DOHH2 (cell line): ENCODE measurements around the gene THBS3.

Experiments
- H3F3A ChIP-seq: fragments of 200-600 bp; sonication (generic), shearing (Covaris generic); 2 replicates; pipeline ENCODE4 v1.6.0; 2016; ENCODE audit warnings: antibody characterized with exemption, mild to moderate bottlenecking; ENCODE audit not compliant: control insufficient read depth, insufficient read depth
- H3K27ac ChIP-seq: fragments of 200-600 bp; sonication (generic); 2 replicates; pipeline ENCODE4 v1.5.1; 2014; ENCODE audit warnings: low read depth, mild to moderate bottlenecking, low read length, moderate library complexity
- H3K27me3 ChIP-seq: fragments of 200-600 bp; sonication (generic); 2 replicates; pipeline ENCODE4 v1.6.1; 2014; ENCODE audit warnings: mild to moderate bottlenecking, low read length, mixed read lengths; ENCODE audit not compliant: control insufficient read depth
- H3K36me3 ChIP-seq: fragments of 200-600 bp; sonication (generic); 2 replicates; pipeline ENCODE4 v1.6.1; 2014; ENCODE audit warnings: mild to moderate bottlenecking, low read length, moderate library complexity, mixed read lengths; ENCODE audit not compliant: control insufficient read depth
- H3K4me1 ChIP-seq: fragments of 200-600 bp; sonication (generic); 2 replicates; pipeline ENCODE4 v1.6.1; 2014; ENCODE audit warnings: mild to moderate bottlenecking, low read length, mixed read lengths; ENCODE audit not compliant: control insufficient read depth
- H3K4me2 ChIP-seq: fragments of 200-600 bp; sonication (generic); 2 replicates; pipeline ENCODE4 v1.6.0; 2014; ENCODE audit warnings: mild to moderate bottlenecking, low read length, moderate library complexity
- H3K4me3 ChIP-seq: fragments of 200-600 bp; sonication (generic); 2 replicates; pipeline ENCODE4 v1.5.1; 2014; ENCODE audit warnings: mild to moderate bottlenecking, low read length, mixed read lengths
- H3K79me2 ChIP-seq: fragments of 200-600 bp; sonication (generic); 2 replicates; pipeline ENCODE4 v1.6.1; 2014; ENCODE audit warnings: mild to moderate bottlenecking, low read length, mixed read lengths; ENCODE audit not compliant: control insufficient read depth
- H3K9me2 ChIP-seq: fragments of 200-600 bp; sonication (generic); replicated peaks from 2 replicates; pipeline ENCODE4 v1.6.1; 2014; ENCODE audit warnings: mild to moderate bottlenecking, low read length, mixed read lengths; ENCODE audit not compliant: control insufficient read depth
- H3K9me3 ChIP-seq: fragments of 200-600 bp; sonication (generic); 2 replicates; pipeline ENCODE4 v1.6.1; 2014; ENCODE audit warnings: antibody characterized with exemption, low read length, mixed read lengths; ENCODE audit not compliant: control insufficient read depth, insufficient read depth
- H4K20me1 ChIP-seq: fragments of 200-600 bp; sonication (generic); 2 replicates; pipeline ENCODE4 v1.6.0; 2014; ENCODE audit warnings: low read depth, mild to moderate bottlenecking, antibody characterized with exemption, low read length, moderate library complexity; ENCODE audit not compliant: control insufficient read depth, insufficient read depth
- CTCF ChIP-seq: fragments of 200-600 bp; sonication (generic); IDR thresholded peaks from one replicate; pipeline ENCODE4 v1.5.1; 2014; ENCODE audit warnings: antibody characterized with exemption, mild to moderate bottlenecking, low read depth, low read length; ENCODE audit not compliant: poor library complexity, severe bottlenecking
- EZH2phosphoT487 ChIP-seq: fragments of 200-600 bp; sonication (generic); IDR thresholded peaks from 2 replicates; pipeline ENCODE4 v1.6.1; 2017; ENCODE audit warnings: borderline replicate concordance, mild to moderate bottlenecking, antibody characterized with exemption, low read length, moderate library complexity, mixed read lengths

THBS3 gene

DNA sequence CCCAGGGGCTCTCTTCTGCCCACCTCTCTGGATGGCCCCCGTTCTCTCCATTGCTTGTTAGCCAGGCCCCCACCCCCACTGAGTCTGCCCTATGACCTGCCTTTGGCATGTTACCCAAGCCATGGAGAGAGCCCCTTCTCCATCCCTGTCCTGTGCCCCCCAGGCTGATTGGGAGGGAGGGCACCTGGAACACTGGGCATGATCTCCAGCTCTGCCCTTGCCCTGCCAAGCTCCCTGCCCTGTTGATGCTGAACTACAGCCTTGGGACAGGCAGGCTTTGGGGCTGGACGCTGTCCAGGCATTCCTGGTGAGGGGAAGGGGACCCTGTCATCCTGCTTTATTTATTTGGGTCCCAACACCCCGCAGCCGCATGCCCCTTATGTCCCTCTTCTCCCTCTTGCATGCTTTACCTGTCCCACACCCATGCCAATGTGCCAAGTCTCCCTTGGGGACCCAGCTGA lies 23.3 kb downstream of the THBS3 start:
- no peak overlapping the region for H3K27ac ChIP-seq
- no peaks in the 10 kb centered on the region for H3F3A ChIP-seq
- no peaks in the 10 kb centered on the region for H3K27me3 ChIP-seq
- H3K4me2 ChIP-seq: peak overlapping the region; percentile 60
- H3K79me2 ChIP-seq: no peaks in the 10 kb centered on the region
- H3K4me3 ChIP-seq: peak overlapping the region; percentile 52; the same call in 1 of the 2 replicates
- TF ChIP-seq CTCF (no peak), EZH2phosphoT487 (no peak)
- H3K9me3 ChIP-seq: no peaks in the 10 kb centered on the region
- H3K4me1 ChIP-seq: peaks cover 26% of the 10 kb centered on the region
- H4K20me1 ChIP-seq: no peaks in the 10 kb centered on the region
- no peaks in the 10 kb centered on the region for H3K9me2 ChIP-seq
- H3K36me3 ChIP-seq: peaks cover 5% of the 10 kb centered on the region; the same call in 1 of the 2 replicates

DNA sequence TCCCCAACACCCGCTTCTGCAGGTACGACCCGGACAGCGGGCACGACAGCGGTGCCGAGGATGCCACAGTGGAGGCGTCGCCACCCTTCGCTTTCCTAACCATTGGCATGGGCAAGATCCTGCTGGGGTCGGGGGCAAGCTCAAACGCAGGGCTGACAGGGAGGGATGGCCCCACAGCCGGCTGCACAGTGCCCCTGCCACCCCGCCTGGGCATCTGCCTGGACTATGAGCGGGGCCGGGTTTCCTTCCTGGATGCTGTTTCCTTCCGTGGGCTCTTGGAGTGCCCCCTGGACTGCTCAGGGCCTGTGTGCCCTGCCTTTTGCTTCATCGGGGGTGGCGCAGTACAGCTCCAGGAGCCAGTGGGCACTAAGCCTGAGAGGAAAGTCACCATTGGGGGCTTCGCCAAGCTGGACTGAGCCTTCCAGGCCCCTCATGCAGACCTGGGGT lies 23.9 kb downstream of the THBS3 start:
- H3F3A ChIP-seq: no peaks in the 10 kb centered on the region
- H3K79me2 ChIP-seq: no peaks in the 10 kb centered on the region
- TF ChIP-seq EZH2phosphoT487: no peak
- no peak for TF ChIP-seq CTCF
- H3K9me3 ChIP-seq: no peaks in the 10 kb centered on the region
- H4K20me1 ChIP-seq: no peaks in the 10 kb centered on the region
- H3K27me3 ChIP-seq: no peaks in the 10 kb centered on the region
- no peak overlapping the region for H3K4me3 ChIP-seq
- no peak overlapping the region for H3K4me2 ChIP-seq
- H3K4me1 ChIP-seq: peaks cover 32% of the 10 kb centered on the region
- no peaks in the 10 kb centered on the region for H3K9me2 ChIP-seq
- H3K36me3 ChIP-seq: peaks cover 6% of the 10 kb centered on the region; the same call in 1 of the 2 replicates
- H3K27ac ChIP-seq: no peak overlapping the region

DNA sequence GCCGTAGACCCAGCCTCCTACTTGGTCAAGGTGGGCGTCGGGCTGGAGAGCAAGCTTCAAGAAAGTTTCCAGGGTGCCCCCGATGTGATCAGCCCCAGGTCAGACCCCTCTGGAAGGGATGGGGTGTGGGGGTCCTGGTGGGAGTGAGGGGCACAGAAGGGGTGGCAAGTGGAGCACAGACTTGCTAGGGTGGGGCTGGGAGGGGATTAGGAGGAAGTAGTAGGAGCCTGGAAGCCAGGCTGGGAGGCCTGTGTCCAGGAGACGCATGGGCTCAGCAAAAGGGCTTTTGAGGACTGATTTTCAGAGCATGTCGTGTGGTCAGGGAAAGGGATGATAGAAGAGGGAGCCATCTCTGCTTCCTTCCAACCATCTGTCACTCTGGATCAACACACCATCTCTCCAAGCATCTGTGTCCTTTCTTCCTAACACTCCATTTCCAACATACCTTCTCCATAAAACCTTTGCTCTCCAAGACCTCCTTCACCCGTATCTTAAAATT lies 25.6 kb downstream of the THBS3 start:
- Histone ChIP-seq H3K27me3 (no peaks in the 10 kb centered on the region), H3K36me3 (peaks cover 18% of the 10 kb centered on the region), H3K79me2 (no peaks in the 10 kb centered on the region), H3K4me2 (no peak overlapping the region), H3K4me3 (no peak overlapping the region), H3K27ac (no peak overlapping the region), H3K9me3 (no peaks in the 10 kb centered on the region), H4K20me1 (no peaks in the 10 kb centered on the region), H3K4me1 (peaks cover 32% of the 10 kb centered on the region), H3F3A (no peaks in the 10 kb centered on the region), H3K9me2 (no peaks in the 10 kb centered on the region)
- TF ChIP-seq EZH2phosphoT487 (no peak), CTCF (no peak)
